HepG2 (cell line): Measurements from ENCODE around the gene MIB2. TPM values are rescaled to one million over a fixed set of nuclear protein-coding genes. Genes with fewer than 3 reads are reported as not detected.
A peak's percentile ranks its signal among the peaks of the same experiment; 100 is the strongest.

Source experiments
- CBX1 ChIP-seq: IDR thresholded peaks from one replicate; pipeline ENCODE4 v1.6.1; 2016; ENCODE audit warnings: antibody characterized with exemption, low read depth
- CREBL2 ChIP-seq: sonication (generic); formaldehyde crosslinking; IDR thresholded peaks from 2 replicates; pipeline ENCODE4 v1.8.1; 2023; ENCODE audit warnings: missing genetic modification reagents, mild to moderate bottlenecking, borderline replicate concordance
- GLMP ChIP-seq: sonication (generic); formaldehyde crosslinking; IDR thresholded peaks from 2 replicates; pipeline ENCODE4 v1.9.0; 2021; ENCODE audit warnings: missing genetic modification reagents, mild to moderate bottlenecking, borderline replicate concordance
- HES4 ChIP-seq: sonication (generic); formaldehyde crosslinking; IDR thresholded peaks from 2 replicates; pipeline ENCODE4 v1.9.0; 2021; ENCODE audit warnings: mild to moderate bottlenecking, missing genetic modification reagents, borderline replicate concordance
- NFKB2 ChIP-seq: sonication (generic); formaldehyde crosslinking; IDR thresholded peaks from 2 replicates; pipeline ENCODE4 v1.4.0; 2020; ENCODE audit warnings: missing genetic modification reagents, borderline replicate concordance
- PAF1 ChIP-seq: IDR thresholded peaks from 2 replicates; pipeline ENCODE4 v1.6.1; 2016; ENCODE audit warnings: missing genetic modification reagents, missing compliant biosample characterization
- PHF5A ChIP-seq: IDR thresholded peaks from one replicate; pipeline ENCODE4 v1.6.1; 2018; ENCODE audit warnings: low read depth, missing genetic modification reagents; ENCODE audit not compliant: unreplicated experiment
- POLR2A ChIP-seq, 2 experiments: IDR thresholded peaks; 2 replicates each; pipeline ENCODE4 v1.6.1; 2011; ENCODE audit warnings: low read depth in 2 of 2, low read length in 2 of 2, mild to moderate bottlenecking in 1 of 2, moderate library complexity in 1 of 2; ENCODE audit not compliant: insufficient read depth in 1 of 2
- SMAD3 ChIP-seq: sonication (generic); formaldehyde crosslinking; IDR thresholded peaks from 2 replicates; pipeline ENCODE4 v1.4.0; 2020; ENCODE audit warnings: missing genetic modification reagents
- SRSF4 ChIP-seq: fragments of 200-400 bp; formaldehyde crosslinking; IDR thresholded peaks from one replicate; pipeline ENCODE4 v1.6.1; 2018; ENCODE audit warnings: mild to moderate bottlenecking, low read depth, low read length, moderate library complexity; ENCODE audit not compliant: poor library complexity, severe bottlenecking
- SSRP1 ChIP-seq: IDR thresholded peaks from 2 replicates; pipeline ENCODE4 v1.6.1; 2016; ENCODE audit warnings: control low read depth
- STAT6 ChIP-seq: sonication (generic); formaldehyde crosslinking; IDR thresholded peaks from 2 replicates; pipeline ENCODE4 v1.4.0; 2020; ENCODE audit warnings: missing genetic modification reagents, mild to moderate bottlenecking, borderline replicate concordance
- TBX3 ChIP-seq: fragments of 450-650 bp; IDR thresholded peaks from 2 replicates; pipeline ENCODE4 v1.6.1; 2017; ENCODE audit warnings: antibody characterized with exemption, mild to moderate bottlenecking, inconsistent platforms, borderline replicate concordance
- TFDP1 ChIP-seq: IDR thresholded peaks from 2 replicates; pipeline ENCODE4 v1.6.1; 2016; ENCODE audit warnings: missing compliant biosample characterization, missing genetic modification reagents, borderline replicate concordance
- ZFX ChIP-seq: sonication (generic); formaldehyde crosslinking; IDR thresholded peaks from 2 replicates; pipeline ENCODE4 v1.4.0; 2020; ENCODE audit warnings: mild to moderate bottlenecking, low read depth, missing genetic modification reagents, moderate library complexity
- ZNF264 ChIP-seq: sonication (generic); formaldehyde crosslinking; IDR thresholded peaks from 2 replicates; pipeline ENCODE4 v1.4.0; 2020; ENCODE audit warnings: missing genetic modification reagents
- ZNF354B ChIP-seq: sonication (generic); formaldehyde crosslinking; IDR thresholded peaks from 2 replicates; pipeline ENCODE4 v1.8.0; 2022; ENCODE audit warnings: mild to moderate bottlenecking, missing genetic modification reagents
- ZNF414 ChIP-seq: sonication (generic); formaldehyde crosslinking; IDR thresholded peaks from 2 replicates; pipeline ENCODE4 v1.5.0; 2020; ENCODE audit warnings: missing genetic modification reagents
- ZNF713 ChIP-seq: sonication (generic); formaldehyde crosslinking; IDR thresholded peaks from 2 replicates; pipeline ENCODE4 v1.4.0; 2020; ENCODE audit warnings: mild to moderate bottlenecking, missing genetic modification reagents
- ZNF780A ChIP-seq: sonication (generic); formaldehyde crosslinking; IDR thresholded peaks from 2 replicates; pipeline ENCODE4 v1.8.0; 2022; ENCODE audit warnings: mild to moderate bottlenecking, missing genetic modification reagents, moderate library complexity
- ZNF788 ChIP-seq: sonication (generic); formaldehyde crosslinking; IDR thresholded peaks from 2 replicates; pipeline ENCODE4 v1.5.0; 2020; ENCODE audit warnings: mild to moderate bottlenecking, missing genetic modification reagents, borderline replicate concordance
- ZNF879 ChIP-seq: sonication (generic); formaldehyde crosslinking; IDR thresholded peaks from 2 replicates; pipeline ENCODE4 v1.8.1; 2023; ENCODE audit warnings: missing genetic modification reagents
- ZNF883 ChIP-seq: sonication (generic); formaldehyde crosslinking; IDR thresholded peaks from 2 replicates; pipeline ENCODE4 v1.5.1; 2020; ENCODE audit warnings: mild to moderate bottlenecking, missing genetic modification reagents; ENCODE audit errors: not compliant biosample characterization
- ZSCAN21 ChIP-seq: sonication (generic); formaldehyde crosslinking; IDR thresholded peaks from 2 replicates; pipeline ENCODE4 v1.8.0; 2022; ENCODE audit warnings: mild to moderate bottlenecking, missing genetic modification reagents, moderate library complexity, borderline replicate concordance
- ZSCAN29 ChIP-seq: sonication (generic); formaldehyde crosslinking; conservative IDR thresholded peaks from 2 replicates; pipeline ENCODE4 v1.4.0; 2020; ENCODE audit warnings: mild to moderate bottlenecking, missing genetic modification reagents
- polyA plus RNA-seq, 8 experiments: library from polyadenylated mRNA; depleted of rRNA in 3 of 8; stranded (reverse) in 7 of 8; unstranded in 1 of 8; fragments of >200 nt; fragmentation: Illumina TruSeq in 4 of 8; extraction: Trizol in 4 of 8; gene quantifications; 2 replicates each; pipeline versions ENCODE4 v1.2.1 to v1.2.3, GENCODE V29; 2011 to 2016; ENCODE audit warnings: low read depth in 4 of 8, missing spikeins in 1 of 8, mixed read lengths in 1 of 8; ENCODE audit not compliant: insufficient read depth in 1 of 8
- total RNA-seq, 5 experiments: library from RNA; depleted of rRNA; stranded (reverse); fragments of >200 nt; fragmentation: Illumina TruSeq; extraction: Trizol; gene quantifications; 2 replicates each; pipeline ENCODE4 v1.2.3, GENCODE V29; 2016; ENCODE audit warnings: low read depth in 1 of 5

MIB2 gene
- total and polyA plus RNA-seq, 2 of the 13 experiments (the other 11 are each of a cell fraction or from before 2014, with no cell fraction given) = 19.9 to 30.4 TPM

- TF ChIP-seq STAT6 (no peak), PAF1 (CRISPR knock-in tag) (no peak), ZNF788 (CRISPR knock-in tag) (no peak; the same call in 1 of the 2 replicates), CREBL2 (CRISPR knock-in tag) (no peak), HES4 (CRISPR knock-in tag) (no peak), TBX3 (no peak), SMAD3 (CRISPR knock-in tag) (peak; percentile 51; the same call in 1 of the 2 replicates), SSRP1 (CRISPR knock-in tag) (no peak), PHF5A (CRISPR knock-in tag) (no peak), ZNF780A (CRISPR knock-in tag) (no peak), ZNF264 (CRISPR knock-in tag) (no peak), ZNF879 (0 out of 2 replicates have a peak, but pooled peaks have one; percentile 26), ZNF883 (CRISPR knock-in tag) (peak; percentile 68), ZNF354B (CRISPR knock-in tag) (no peak), ZNF713 (CRISPR knock-in tag) (no peak), ZNF414 (CRISPR knock-in tag) (no peak), GLMP (CRISPR knock-in tag) (no peak), NFKB2 (CRISPR knock-in tag) (no peak; the same call in 1 of the 2 replicates), ZSCAN29 (CRISPR knock-in tag) (no peak), POLR2A (IDR thresholded peaks at IDR 0.05; ENCODE audit: insufficient read depth in 1 of 2, low read depth in 2 of 2, low read length in 2 of 2) (peak; percentile 70 to 76), SRSF4 (no peak), TFDP1 (peak; percentile 62; the same call in 1 of the 2 replicates), ZSCAN21 (CRISPR knock-in tag) (no peak), ZFX (CRISPR knock-in tag) (peak; percentile 81), CBX1 (no peak)
These were observed 40.4 kb upstream of the MIB2 start, which contains the start of gene SSU72 (continued) for GRCh38 chr1:1574721-1575537.
